Neural cell (in vitro differentiated cells): Measurements from ENCODE around the gene COX7B. TPM values are rescaled to one million over a fixed set of nuclear protein-coding genes. Genes with fewer than 3 reads are reported as not detected.

Experiments
- H2AFZ ChIP-seq: fragments of 200-600, 300-800 bp; sonication (generic), shearing (Covaris generic); 2 replicates; pipeline ENCODE4 v1.6.0; 2014; ENCODE audit warnings: low read depth, mild to moderate bottlenecking, antibody characterized with exemption, low read length, moderate library complexity
- H3F3A ChIP-seq: fragments of 200-600 bp; shearing (Covaris generic); 2 replicates; pipeline ENCODE4 v1.6.1; 2016; ENCODE audit warnings: mild to moderate bottlenecking, moderate library complexity, mixed read lengths, antibody characterized with exemption, low read length; ENCODE audit not compliant: insufficient read depth, poor library complexity, severe bottlenecking
- H3K27ac ChIP-seq: fragments of 200-600, 300-800 bp; sonication (generic), shearing (Covaris generic); 2 replicates; pipeline ENCODE4 v1.5.1; 2014; ENCODE audit warnings: mild to moderate bottlenecking, low read length, moderate library complexity
- H3K27me3 ChIP-seq: fragments of 300-800, 200-600 bp; sonication (generic), shearing (Covaris generic); 2 replicates; pipeline ENCODE4 v1.6.0; 2014; ENCODE audit warnings: mild to moderate bottlenecking, low read depth, low read length, moderate library complexity; ENCODE audit not compliant: insufficient read depth
- H3K36me3 ChIP-seq: fragments of 300-800, 200-600 bp; sonication (generic), shearing (Covaris generic); 2 replicates; pipeline ENCODE4 v1.5.1; 2014; ENCODE audit warnings: mild to moderate bottlenecking, antibody characterized with exemption, low read length, moderate library complexity; ENCODE audit not compliant: insufficient read depth
- H3K4me2 ChIP-seq: fragments of 300-800, 200-600 bp; sonication (generic), shearing (Covaris generic); 2 replicates; pipeline ENCODE4 v1.6.0; 2014; ENCODE audit warnings: mild to moderate bottlenecking, low read length
- H3K4me3 ChIP-seq: fragments of 300-800, 200-600 bp; sonication (generic), shearing (Covaris generic); 2 replicates; pipeline ENCODE4 v1.5.1; 2014; ENCODE audit warnings: mild to moderate bottlenecking, low read length, moderate library complexity
- H3K79me2 ChIP-seq: fragments of 200-600 bp; shearing (Covaris generic); replicated peaks from 2 replicates; pipeline ENCODE4 v1.6.0; 2014; ENCODE audit warnings: mild to moderate bottlenecking, low read length, moderate library complexity; ENCODE audit not compliant: insufficient read depth
- H3K9ac ChIP-seq: fragments of 300-800, 200-600 bp; sonication (generic), shearing (Covaris generic); 2 replicates; pipeline ENCODE4 v1.6.1; 2016; ENCODE audit warnings: mild to moderate bottlenecking, low read length, mixed read lengths
- H3K9me2 ChIP-seq: fragments of 200-600 bp; shearing (Covaris generic); 2 replicates; pipeline ENCODE4 v1.6.1; 2016; ENCODE audit warnings: mild to moderate bottlenecking, low read length, mixed read lengths; ENCODE audit not compliant: insufficient read depth
- H3K9me3 ChIP-seq: fragments of 200-600, 300-800 bp; sonication (generic), shearing (Covaris generic); 2 replicates; pipeline ENCODE4 v1.6.1; 2016; ENCODE audit warnings: mild to moderate bottlenecking, mixed run types, low read length, moderate library complexity, mixed read lengths
- H4K20me1 ChIP-seq: fragments of 200-600 bp; shearing (Covaris generic); 2 replicates; pipeline ENCODE4 v1.6.1; 2016; ENCODE audit warnings: mild to moderate bottlenecking, mixed run types; ENCODE audit not compliant: insufficient read depth
- CTCF ChIP-seq: fragments of 450-650 bp; IDR thresholded peaks from 2 replicates; pipeline ENCODE4 v1.5.1; 2014; ENCODE audit warnings: antibody characterized with exemption, mild to moderate bottlenecking, moderate library complexity; ENCODE audit not compliant: poor library complexity, severe bottlenecking
- EP300 ChIP-seq: fragments of 450-650 bp; conservative IDR thresholded peaks from 2 replicates; pipeline ENCODE4 v1.6.1; 2014; ENCODE audit warnings: antibody characterized with exemption, mild to moderate bottlenecking, moderate library complexity; ENCODE audit not compliant: poor library complexity, severe bottlenecking
- EZH2 ChIP-seq: fragments of 200-600, 300-800 bp; shearing (Covaris generic), sonication (generic); IDR thresholded peaks from 2 replicates; pipeline ENCODE4 v1.6.1; 2014; ENCODE audit warnings: antibody characterized with exemption, low read length, borderline replicate concordance, mild to moderate bottlenecking; ENCODE audit not compliant: insufficient read depth, poor library complexity, severe bottlenecking
- MXI1 ChIP-seq: fragments of 450-650 bp; conservative IDR thresholded peaks from 2 replicates; pipeline ENCODE4 v1.6.1; 2014; ENCODE audit warnings: antibody characterized with exemption, mild to moderate bottlenecking; ENCODE audit not compliant: poor library complexity, severe bottlenecking
- POLR2AphosphoS5 ChIP-seq: IDR thresholded peaks from 2 replicates; pipeline ENCODE4 v1.6.1; 2012
- RAD21 ChIP-seq: fragments of 450-650 bp; conservative IDR thresholded peaks from 2 replicates; pipeline ENCODE4 v1.6.1; 2014; ENCODE audit warnings: antibody characterized with exemption, mild to moderate bottlenecking, moderate library complexity
- REST ChIP-seq: IDR thresholded peaks from 2 replicates; pipeline ENCODE4 v1.6.1; 2012; ENCODE audit warnings: borderline replicate concordance
- SMC3 ChIP-seq: fragments of 450-650 bp; conservative IDR thresholded peaks from 2 replicates; pipeline ENCODE4 v1.6.1; 2014; ENCODE audit warnings: antibody characterized with exemption, mild to moderate bottlenecking, moderate library complexity; ENCODE audit not compliant: poor library complexity
- TAF1 ChIP-seq: IDR thresholded peaks from 2 replicates; pipeline ENCODE4 v1.6.1; 2012; ENCODE audit warnings: low read depth
- polyA plus RNA-seq: library from polyadenylated mRNA; depleted of rRNA; stranded (reverse); fragments of >200 nt; gene quantifications from 2 replicates; pipeline ENCODE4 v1.2.3, GENCODE V29; 2014

Gene COX7B
- polyA plus RNA-seq, 1 donor from 2014 or later = 1,191 TPM

- TF ChIP-seq POLR2AphosphoS5 (no peak), EZH2 (no peak), MXI1 (no peak), SMC3 (no peak), REST (no peak), TAF1 (no peak), RAD21 (no peak), EP300 (no peak), CTCF (no peak)
- Histone ChIP-seq H4K20me1 (no peaks in the 10 kb centered on the region), H3K27me3 (no peaks in the 10 kb centered on the region), H3K9me3 (no peaks in the 10 kb centered on the region), H3K36me3 (no peaks in the 10 kb centered on the region), H3K27ac (no peak overlapping the region), H3K9me2 (no peaks in the 10 kb centered on the region), H3K4me2 (no peak overlapping the region), H3K4me3 (no peak overlapping the region), H3K79me2 (no peaks in the 10 kb centered on the region), H2AFZ (no peak overlapping the region), H3K9ac (no peak overlapping the region), H3F3A (no peaks in the 10 kb centered on the region)
These were observed 31.3 kb downstream of the COX7B start for GRCh38 chrX:77930581-77930980.

DNA sequence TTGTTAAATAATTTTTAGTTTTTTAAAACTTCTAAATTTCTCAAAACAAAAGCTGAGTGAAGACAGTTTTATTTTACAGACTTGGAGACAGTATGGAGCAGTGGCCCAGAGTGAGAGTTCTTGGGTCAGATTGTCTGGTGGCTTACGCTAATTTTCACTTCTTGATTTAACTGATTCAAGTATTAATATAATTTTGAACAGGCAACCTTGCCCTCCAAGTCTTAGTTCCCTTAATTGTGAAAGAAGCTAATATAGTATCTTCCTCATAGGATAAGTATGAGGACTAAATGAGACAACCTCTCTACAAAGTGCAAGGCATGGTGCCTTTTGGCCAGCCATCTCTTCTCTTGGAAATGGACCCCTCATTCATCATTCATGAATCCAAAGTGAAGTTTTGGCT is 36.6 kb downstream of the COX7B start:
- H3K79me2 ChIP-seq = no peaks in the 10 kb centered on the region
- H3K36me3 ChIP-seq = no peaks in the 10 kb centered on the region
- H3F3A ChIP-seq = no peaks in the 10 kb centered on the region
- H3K9me3 ChIP-seq = no peaks in the 10 kb centered on the region
- no peak overlapping the region for H3K9ac ChIP-seq
- H3K27ac ChIP-seq = no peak overlapping the region
- H2AFZ ChIP-seq = no peak overlapping the region
- H4K20me1 ChIP-seq = no peaks in the 10 kb centered on the region
- no peaks in the 10 kb centered on the region for H3K9me2 ChIP-seq
- TF ChIP-seq EP300 (no peak), CTCF (no peak), RAD21 (no peak)
- no peaks in the 10 kb centered on the region for H3K27me3 ChIP-seq
- no peak overlapping the region for H3K4me3 ChIP-seq
- no peak overlapping the region for H3K4me2 ChIP-seq
